Ovary (tissue), 3 donors: ENCODE results near the gene HOMER1.

Experiments used
- POLR2A ChIP-seq: fragments of 450-650 bp; IDR thresholded peaks from one replicate; pipeline ENCODE4 v1.6.1; 2017; ENCODE audit warnings: antibody characterized with exemption, mild to moderate bottlenecking, moderate library complexity
- TF ChIP-seq, protein P1 (sequence below), 3 donors: fragments of 450-650 bp in 2 of 3; fragments of 200-600 bp in 1 of 3; IDR thresholded peaks; one replicate each; pipeline versions ENCODE4 v1.5.1 to v1.8.0; 2016 to 2022; ENCODE audit warnings: antibody characterized with exemption in 3 of 3, mild to moderate bottlenecking in 1 of 3
- donor health status: DM: no; HTN: no; CAD: no.

DNA sequence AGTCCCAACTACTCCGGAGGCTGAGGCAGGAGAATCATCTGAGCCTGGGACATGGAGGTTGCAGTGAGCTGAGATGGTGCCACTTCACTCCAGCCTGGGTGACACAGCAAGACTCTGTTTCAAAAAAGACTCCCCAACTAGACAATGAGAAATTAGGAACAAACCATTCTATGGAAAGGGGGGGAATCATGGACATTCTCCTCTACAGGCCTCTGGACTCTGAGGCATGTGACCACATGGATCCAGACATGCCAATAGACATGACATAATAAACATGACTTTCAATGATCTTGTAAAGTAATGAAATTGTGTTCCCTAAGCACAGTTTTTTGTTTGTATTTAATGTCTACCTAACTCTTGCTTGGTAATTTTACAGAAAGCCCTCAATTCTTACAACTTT lies 8.8 kb downstream of the HOMER1 start:
- TF ChIP-seq, protein P1, sequence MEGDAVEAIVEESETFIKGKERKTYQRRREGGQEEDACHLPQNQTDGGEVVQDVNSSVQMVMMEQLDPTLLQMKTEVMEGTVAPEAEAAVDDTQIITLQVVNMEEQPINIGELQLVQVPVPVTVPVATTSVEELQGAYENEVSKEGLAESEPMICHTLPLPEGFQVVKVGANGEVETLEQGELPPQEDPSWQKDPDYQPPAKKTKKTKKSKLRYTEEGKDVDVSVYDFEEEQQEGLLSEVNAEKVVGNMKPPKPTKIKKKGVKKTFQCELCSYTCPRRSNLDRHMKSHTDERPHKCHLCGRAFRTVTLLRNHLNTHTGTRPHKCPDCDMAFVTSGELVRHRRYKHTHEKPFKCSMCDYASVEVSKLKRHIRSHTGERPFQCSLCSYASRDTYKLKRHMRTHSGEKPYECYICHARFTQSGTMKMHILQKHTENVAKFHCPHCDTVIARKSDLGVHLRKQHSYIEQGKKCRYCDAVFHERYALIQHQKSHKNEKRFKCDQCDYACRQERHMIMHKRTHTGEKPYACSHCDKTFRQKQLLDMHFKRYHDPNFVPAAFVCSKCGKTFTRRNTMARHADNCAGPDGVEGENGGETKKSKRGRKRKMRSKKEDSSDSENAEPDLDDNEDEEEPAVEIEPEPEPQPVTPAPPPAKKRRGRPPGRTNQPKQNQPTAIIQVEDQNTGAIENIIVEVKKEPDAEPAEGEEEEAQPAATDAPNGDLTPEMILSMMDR (IDR thresholded peaks at IDR 0.05) = no peak
- TF ChIP-seq POLR2A = no peak
